NCI-H146 treated with DMSO at 0.1 percent for 48 hours (cell line): ENCODE measurements around the gene GNAI3.

Experiments used
- DNase-seq: peaks from one replicate; lab custom pipeline; 2025; ENCODE audit not compliant: unreplicated experiment; lab: John Stamatoyannopoulos, UW

The GNAI3 gene

GRCh38 chr1:109622137-109622892, 73.9 kb downstream of the GNAI3 start:
- no peak for DNase-seq

GRCh38 chr1:109622895-109623294, 74.5 kb downstream of the GNAI3 start:
- DNase-seq: no peak

GRCh38 chr1:109623601-109624161, 75.3 kb downstream of the GNAI3 start:
- no peak for DNase-seq

- no peak for DNase-seq
Observed at GRCh38 chr1:109624201-109625010, 76.0 kb downstream of the GNAI3 start.

GRCh38 chr1:109625176-109625575, 76.8 kb downstream of the GNAI3 start:
- no peak for DNase-seq

GRCh38 chr1:109625601-109626560, 77.5 kb downstream of the GNAI3 start:
- no peak for DNase-seq

GRCh38 chr1:109626682-109627408, 78.4 kb downstream of the GNAI3 start:
- DNase-seq: no peak

GRCh38 chr1:109627692-109628399, 79.4 kb downstream of the GNAI3 start:
- DNase-seq: no peak

- no peak for DNase-seq
Observed at GRCh38 chr1:109628540-109629321, 80.3 kb downstream of the GNAI3 start.

- DNase-seq: no peak
Observed at GRCh38 chr1:109629372-109630030, 81.1 kb downstream of the GNAI3 start.

- DNase-seq: no peak
Observed at GRCh38 chr1:109630081-109630897, 81.9 kb downstream of the GNAI3 start.

- no peak for DNase-seq
Observed at GRCh38 chr1:109630898-109631512, 82.6 kb downstream of the GNAI3 start.

- no peak for DNase-seq
Observed at GRCh38 chr1:109631513-109632505, 83.4 kb downstream of the GNAI3 start.

- DNase-seq: peak; percentile 85
Observed at GRCh38 chr1:109632671-109633346, 84.4 kb downstream of the GNAI3 start.

GRCh38 chr1:109634292-109634691, 85.9 kb downstream of the GNAI3 start:
- no peak for DNase-seq
